Fibroblast of pulmonary artery (primary cell): Measurements from ENCODE around the gene MAGI1.

Experiments used
- DNase-seq: peaks from one replicate; pipeline ENCODE4 v3.0.0-alpha.2; 2010; ENCODE audit warnings: low read depth
- H3K4me3 ChIP-seq: replicated peaks from 2 replicates; pipeline ENCODE4 v1.5.1; 2011; ENCODE audit warnings: low read depth, mild to moderate bottlenecking, control low read depth, low read length, moderate library complexity
- CTCF ChIP-seq: IDR thresholded peaks from 2 replicates; pipeline ENCODE4 v1.5.1; 2011; ENCODE audit warnings: mild to moderate bottlenecking, control low read depth, low read length, inconsistent platforms; ENCODE audit errors: missing control alignments

The MAGI1 gene

DNA sequence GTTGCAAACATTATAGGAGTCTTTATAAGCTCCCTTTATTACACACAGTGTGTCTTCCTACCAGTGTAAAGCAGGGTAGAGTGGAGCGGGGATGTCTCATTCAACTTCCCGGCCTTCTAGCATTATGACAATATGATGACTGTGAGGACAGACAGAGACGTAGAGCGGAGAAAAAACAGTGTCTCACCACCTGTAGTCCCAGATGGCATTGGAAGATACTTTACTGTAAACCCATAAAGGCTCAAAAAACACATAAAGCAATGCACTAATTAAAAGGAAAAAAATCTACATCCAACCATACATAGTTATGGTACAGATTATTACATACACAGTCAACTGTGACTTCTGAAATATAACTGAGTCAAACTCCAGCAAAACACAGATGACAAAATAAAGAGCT, 383.7 kb downstream of the MAGI1 start:
- TF ChIP-seq CTCF = no peak

DNA sequence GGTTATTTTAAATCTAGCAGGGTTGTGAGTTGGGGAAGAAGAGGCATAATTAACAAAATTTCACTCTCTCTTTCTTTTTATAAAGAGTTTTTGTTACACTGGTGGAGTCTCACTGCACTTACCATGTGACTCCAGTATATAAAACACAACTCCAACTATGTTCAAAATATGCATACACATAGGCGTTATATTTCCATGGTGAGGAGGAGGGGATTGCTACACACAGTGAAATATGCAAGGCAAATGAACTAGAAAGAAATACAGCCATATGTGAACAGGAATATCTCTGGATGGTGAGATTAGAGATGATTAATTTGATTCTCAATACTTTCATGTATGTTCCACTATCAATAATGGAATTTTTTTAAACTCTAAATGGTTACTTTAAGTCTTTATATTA, 385.0 kb downstream of the MAGI1 start:
- no peak for TF ChIP-seq CTCF
- H3K4me3 ChIP-seq = no peak overlapping the region
- DNase-seq = no peak

More for the DNA sequence above, 383.7 kb downstream of the MAGI1 start:
- DNase-seq = no peak
- no peak overlapping the region for H3K4me3 ChIP-seq

DNA sequence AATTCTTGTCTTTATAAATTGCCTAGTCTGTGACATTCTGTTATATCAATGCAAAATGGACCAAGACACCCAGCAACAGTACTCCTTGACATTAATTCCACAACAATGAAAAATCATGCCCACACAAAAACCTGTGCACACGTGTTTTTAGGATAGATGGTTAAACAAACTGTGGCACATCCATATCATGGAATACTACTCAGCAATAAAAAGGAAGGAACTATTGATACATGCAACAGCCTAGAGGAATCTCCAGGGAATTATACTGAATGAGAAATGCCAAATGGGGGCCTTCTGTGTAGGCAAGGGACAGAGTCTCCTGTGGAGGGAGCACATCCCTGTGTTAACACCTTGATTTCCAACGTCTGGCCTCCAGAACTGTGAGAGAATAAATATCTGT, 388.5 kb downstream of the MAGI1 start:
- no peak overlapping the region for H3K4me3 ChIP-seq
- no peak for TF ChIP-seq CTCF

GRCh38 chr3:65647369-65647768, 391.3 kb downstream of the MAGI1 start:
- no peak for TF ChIP-seq CTCF
- H3K4me3 ChIP-seq = no peak overlapping the region
- no peak for DNase-seq

More for the DNA sequence above, 388.5 kb downstream of the MAGI1 start:
- DNase-seq = no peak

DNA sequence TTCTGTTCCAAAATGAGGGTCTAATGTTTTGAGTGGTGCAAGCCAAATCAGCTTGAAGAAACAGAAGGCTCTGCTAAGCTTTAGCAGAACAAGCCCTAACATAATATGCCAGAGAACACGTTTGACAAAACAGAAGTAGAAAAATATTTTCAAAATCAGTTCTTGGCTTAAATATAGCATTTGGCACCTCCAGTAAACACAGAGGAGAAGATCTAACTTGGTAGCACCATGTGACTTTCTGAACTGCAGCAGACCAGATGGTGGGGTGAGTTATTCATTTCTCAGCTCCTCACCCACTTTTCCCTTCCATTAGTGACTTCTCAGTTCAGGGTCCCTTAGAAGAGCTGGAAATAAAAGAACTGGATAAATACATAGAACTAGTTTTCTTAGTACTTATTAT, 395.8 kb downstream of the MAGI1 start:
- no peak for DNase-seq

GRCh38 chr3:65641777-65642176, 396.9 kb downstream of the MAGI1 start:
- TF ChIP-seq CTCF = no peak
- DNase-seq = no peak
- no peak overlapping the region for H3K4me3 ChIP-seq

More for the DNA sequence above, 395.8 kb downstream of the MAGI1 start:
- H3K4me3 ChIP-seq = no peak overlapping the region
- no peak for TF ChIP-seq CTCF

DNA sequence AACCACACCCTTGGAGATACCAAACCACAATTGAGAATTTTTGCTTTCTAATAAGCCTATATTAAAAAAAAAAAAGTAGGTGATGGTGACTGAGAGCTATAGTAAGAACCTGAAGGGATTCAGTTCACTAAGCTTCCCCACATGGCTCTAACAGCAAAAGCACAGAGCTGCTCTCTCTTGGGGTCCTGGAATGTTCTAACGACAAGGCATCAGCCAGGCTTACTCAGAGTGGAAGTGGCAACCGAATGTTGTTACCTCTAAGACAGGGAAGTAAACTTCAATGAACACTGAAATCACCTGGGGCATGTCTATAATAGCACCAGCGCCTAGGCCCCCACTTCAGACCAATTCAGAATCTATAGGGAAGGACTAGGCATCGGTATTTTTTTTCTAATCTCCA, 397.7 kb downstream of the MAGI1 start:
- DNase-seq = no peak
- H3K4me3 ChIP-seq = no peak overlapping the region
- no peak for TF ChIP-seq CTCF
